Measurements from ENCODE around the gene TSPAN18.

DNA sequence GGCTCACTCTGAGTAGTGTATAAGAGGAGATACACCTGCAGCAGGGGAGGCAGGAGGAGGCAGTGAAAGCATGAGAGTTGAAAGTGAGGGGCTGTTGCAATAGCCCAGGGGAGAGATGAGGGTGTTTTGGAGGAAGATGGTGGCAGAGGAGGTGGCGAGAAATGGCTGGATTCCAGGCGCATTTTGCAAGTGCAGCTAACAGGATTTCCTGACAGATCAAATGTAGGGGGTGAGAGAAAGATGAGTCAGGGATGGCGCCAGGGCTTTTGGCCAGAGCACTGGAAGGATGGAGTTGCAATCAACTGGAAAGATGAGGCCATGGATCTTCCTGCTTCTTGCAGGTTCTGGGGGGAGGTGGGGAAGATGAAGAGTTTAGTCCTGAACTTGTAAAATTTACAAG is 16.8 kb upstream of the TSPAN18 start:
- TF ChIP-seq, protein P1, sequence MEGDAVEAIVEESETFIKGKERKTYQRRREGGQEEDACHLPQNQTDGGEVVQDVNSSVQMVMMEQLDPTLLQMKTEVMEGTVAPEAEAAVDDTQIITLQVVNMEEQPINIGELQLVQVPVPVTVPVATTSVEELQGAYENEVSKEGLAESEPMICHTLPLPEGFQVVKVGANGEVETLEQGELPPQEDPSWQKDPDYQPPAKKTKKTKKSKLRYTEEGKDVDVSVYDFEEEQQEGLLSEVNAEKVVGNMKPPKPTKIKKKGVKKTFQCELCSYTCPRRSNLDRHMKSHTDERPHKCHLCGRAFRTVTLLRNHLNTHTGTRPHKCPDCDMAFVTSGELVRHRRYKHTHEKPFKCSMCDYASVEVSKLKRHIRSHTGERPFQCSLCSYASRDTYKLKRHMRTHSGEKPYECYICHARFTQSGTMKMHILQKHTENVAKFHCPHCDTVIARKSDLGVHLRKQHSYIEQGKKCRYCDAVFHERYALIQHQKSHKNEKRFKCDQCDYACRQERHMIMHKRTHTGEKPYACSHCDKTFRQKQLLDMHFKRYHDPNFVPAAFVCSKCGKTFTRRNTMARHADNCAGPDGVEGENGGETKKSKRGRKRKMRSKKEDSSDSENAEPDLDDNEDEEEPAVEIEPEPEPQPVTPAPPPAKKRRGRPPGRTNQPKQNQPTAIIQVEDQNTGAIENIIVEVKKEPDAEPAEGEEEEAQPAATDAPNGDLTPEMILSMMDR (IDR thresholded peaks at IDR 0.05) = no peak
- no peak for TF ChIP-seq POLR2A (IDR thresholded peaks at IDR 0.05; ENCODE audit: low read depth)
